Endothelial cell of umbilical vein (primary cell): ENCODE results near the gene PRSS53. TPM values are rescaled to one million over a fixed set of nuclear protein-coding genes. Genes with fewer than 3 reads are reported as not detected.

Source experiments
- BruUV-seq: library from RNA; stranded (reverse); fragments of 400-500 nt; replicated peaks from 2 replicates; lab custom pipeline; 2021; lab: Mats Ljungman, UMichigan
- CTCF ChIA-PET: fragments of 300-600, 350-600 bp; sonication (Branson Sonifier 250); formaldehyde crosslinking; loops from one replicate; lab custom pipeline; 2021; ENCODE audit warnings: antibody characterized with exemption, inconsistent platforms; lab: Charles Lee
- POLR2A ChIA-PET: fragments of 300-600, 350-600 bp; sonication (Branson Sonifier 250); formaldehyde crosslinking; loops from one replicate; lab custom pipeline; 2021; ENCODE audit warnings: antibody characterized with exemption, inconsistent platforms; lab: Charles Lee
- DNase-seq: peaks from one replicate; pipeline ENCODE4 v3.0.0-alpha.2; 2011; ENCODE audit warnings: low read depth, low spot score
- FAIRE-seq: peaks from 2 replicates; lab custom pipeline; 2011; peaks lifted over from hg19 to GRCh38; lab: Jason Lieb, UNC
- H2AFZ ChIP-seq: 2 replicates; pipeline ENCODE4 v1.6.0; 2012; ENCODE audit warnings: low read depth, low read length, control low read depth, inconsistent platforms
- H3K27ac ChIP-seq: 2 replicates; pipeline ENCODE4 v1.5.1; 2011; ENCODE audit warnings: low read depth, mild to moderate bottlenecking, control low read depth, low read length, moderate library complexity; ENCODE audit not compliant: insufficient read depth
- H3K27me3 ChIP-seq, 2 experiments: 2 replicates each; pipeline versions ENCODE4 v1.6.0 to v1.6.1; 2011; ENCODE audit warnings: low read length in 2 of 2, mixed read lengths in 1 of 2; ENCODE audit not compliant: control insufficient read depth in 2 of 2, insufficient read depth in 2 of 2
- H3K36me3 ChIP-seq, 2 experiments: 2 replicates in 1 of 2; 3 replicates in 1 of 2; pipeline ENCODE4 v1.5.1; 2011; ENCODE audit warnings: low read length in 2 of 2, mild to moderate bottlenecking in 1 of 2, moderate library complexity in 1 of 2; ENCODE audit not compliant: control insufficient read depth in 2 of 2, insufficient read depth in 2 of 2; ENCODE audit errors: extremely low read depth in 1 of 2
- H3K4me1 ChIP-seq: 3 replicates; pipeline ENCODE4 v1.5.1; 2011; ENCODE audit warnings: mild to moderate bottlenecking, low read length; ENCODE audit not compliant: control insufficient read depth, insufficient read depth; ENCODE audit errors: extremely low read depth
- H3K4me2 ChIP-seq: 2 replicates; pipeline ENCODE4 v1.6.1; 2011; ENCODE audit warnings: low read length, control low read depth, mixed read lengths; ENCODE audit not compliant: insufficient read depth
- H3K4me3 ChIP-seq, 3 experiments: fragments of 200-600 bp in 1 of 3; sonication (generic), shearing (Covaris generic) in 1 of 3; replicated peaks in 1 of 3; 2 replicates each; pipeline ENCODE4 v1.5.1; 2011 to 2016; ENCODE audit warnings: control low read depth in 3 of 3, low read length in 3 of 3, mild to moderate bottlenecking in 2 of 3, inconsistent platforms in 1 of 3, low read depth in 1 of 3, moderate library complexity in 1 of 3; ENCODE audit not compliant: insufficient read depth in 1 of 3
- H3K79me2 ChIP-seq: 2 replicates; pipeline ENCODE4 v1.6.0; 2012; ENCODE audit warnings: low read length, inconsistent platforms; ENCODE audit not compliant: control insufficient read depth, insufficient read depth
- H3K9ac ChIP-seq: replicated peaks from 2 replicates; pipeline ENCODE3; 2011; ENCODE audit warnings: low read length, control low read depth; ENCODE audit not compliant: insufficient read depth; ENCODE audit errors: extremely low read depth
- H3K9me1 ChIP-seq: replicated peaks from 3 replicates; pipeline ENCODE4 v1.6.0; 2011; ENCODE audit warnings: mild to moderate bottlenecking, low read length; ENCODE audit not compliant: control insufficient read depth, insufficient read depth; ENCODE audit errors: extremely low read depth
- H3K9me3 ChIP-seq: replicated peaks from 2 replicates; pipeline ENCODE4 v1.5.1; 2012; ENCODE audit warnings: low read length, inconsistent platforms; ENCODE audit not compliant: control insufficient read depth, insufficient read depth
- H4K20me1 ChIP-seq: replicated peaks from 2 replicates; pipeline ENCODE3; 2011; ENCODE audit warnings: mild to moderate bottlenecking, low read length; ENCODE audit not compliant: control insufficient read depth, insufficient read depth; ENCODE audit errors: extremely low read depth
- EZH2 ChIP-seq: IDR thresholded peaks from 2 replicates; pipeline ENCODE4 v1.6.1; 2012; ENCODE audit warnings: borderline replicate concordance, low read depth, mild to moderate bottlenecking, moderate library complexity, low read length, inconsistent platforms; ENCODE audit not compliant: severe bottlenecking
- FOS ChIP-seq: IDR thresholded peaks from 2 replicates; pipeline ENCODE4 v1.6.1; 2011; ENCODE audit warnings: mild to moderate bottlenecking, low read length, moderate library complexity, borderline replicate concordance; ENCODE audit not compliant: insufficient read depth
- GATA2 ChIP-seq: IDR thresholded peaks from 2 replicates; pipeline ENCODE4 v1.7.0; 2011; ENCODE audit warnings: low read depth, mild to moderate bottlenecking, moderate library complexity, mixed read lengths, low read length; ENCODE audit not compliant: insufficient read length, insufficient read depth
- JUN ChIP-seq: IDR thresholded peaks from 2 replicates; pipeline ENCODE4 v1.6.1; 2011; ENCODE audit warnings: borderline replicate concordance, low read depth; ENCODE audit not compliant: insufficient read length, insufficient read depth
- MYC ChIP-seq: IDR thresholded peaks from one replicate; pipeline ENCODE4 v1.6.1; 2011; ENCODE audit warnings: mild to moderate bottlenecking, low read depth, low read length
- POLR2A ChIP-seq: IDR thresholded peaks from 2 replicates; pipeline ENCODE4 v1.6.1; 2012; ENCODE audit warnings: low read depth, mild to moderate bottlenecking, control low read depth, low read length
- POLR2AphosphoS5 ChIP-seq: IDR thresholded peaks from 2 replicates; pipeline ENCODE4 v1.6.1; 2012; ENCODE audit warnings: low read depth, mild to moderate bottlenecking, control low read depth, low read length, moderate library complexity; ENCODE audit not compliant: insufficient read depth
- dilution Hi-C: fragments of 300-500 bp; cut with MboI; formaldehyde crosslinking; loops from one replicate; pipeline ENCODE4 v1.15.0; 2019; ENCODE audit warnings: low sequenced_read_pairs; ENCODE audit not compliant: extremely low pct_ligation_motif_present
- intact Hi-C: fragments of 100-400 bp; cut with micrococcal nuclease; formaldehyde crosslinking; loops from one replicate; pipeline ENCODE4 v1.10.0; 2022
- polyA plus RNA-seq, 4 experiments: library from polyadenylated mRNA; depleted of rRNA in 3 of 4; stranded (reverse) in 3 of 4; unstranded in 1 of 4; fragments of >200 nt; gene quantifications; 2 replicates each; pipeline versions ENCODE4 v1.2.1 to v1.2.3, GENCODE V29; 2011 to 2012; ENCODE audit warnings: missing spikeins in 1 of 4
- total RNA-seq: library from RNA; stranded (reverse); gene quantifications from 2 replicates; pipeline ENCODE4 v1.2.3, GENCODE V29; 2021
- TF ChIP-seq, protein P1 (sequence below), 2 donors: IDR thresholded peaks; 1 replicate in 1 of 2; 2 replicates in 1 of 2; pipeline ENCODE4 v1.5.1; 2011; ENCODE audit warnings: low read length in 2 of 2, mild to moderate bottlenecking in 2 of 2, moderate library complexity in 2 of 2, control low read depth in 1 of 2, inconsistent platforms in 1 of 2, low read depth in 1 of 2; ENCODE audit not compliant: insufficient read depth in 1 of 2; ENCODE audit errors: extremely low read depth in 1 of 2
- TF ChIP-seq, protein P2 (sequence below): IDR thresholded peaks from 2 replicates; pipeline ENCODE4 v1.6.1; 2011; ENCODE audit not compliant: insufficient read depth, insufficient read length

PRSS53 gene
- total and polyA plus RNA-seq, 2 donors (not counting 3 experiments of a cell fraction or from before 2014, with no cell fraction given), result 2.8 to 3.5 TPM

DNA sequence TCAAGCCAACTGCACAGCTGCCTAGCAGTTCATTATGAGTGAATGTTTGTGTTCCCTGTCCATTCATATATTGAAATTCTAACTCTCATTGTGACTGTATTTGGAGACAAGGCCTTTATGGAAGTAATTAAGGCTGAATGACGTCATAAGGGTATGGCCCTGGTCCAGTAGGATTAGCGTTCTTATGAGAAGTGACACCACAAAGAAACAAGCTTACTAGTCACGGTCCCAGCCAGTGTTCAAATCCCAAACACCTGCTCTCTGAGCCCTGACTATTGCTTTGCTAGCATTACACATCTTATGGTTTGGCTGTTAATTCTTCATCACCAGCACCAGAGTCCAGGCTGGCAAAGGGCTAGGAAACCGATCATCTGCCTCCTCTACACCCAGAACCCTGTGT, 16.9 kb downstream of the PRSS53 start:
- peak overlapping the region; percentile 97 for H3K9ac ChIP-seq
- DNase-seq (peak; percentile 21), FAIRE-seq (peak; percentile 59)
- POLR2A ChIA-PET, result interaction anchor here (1.0 kb wide), 1 partner anchor 109 kb away, joined by 3 read pairs; no protein-coding TSS in a partner anchor
- H3K4me3 ChIP-seq, result peak overlapping the region in 2 of 3 experiments; percentile 87
- H3K79me2 ChIP-seq, result peaks cover 55% of the 10 kb centered on the region
- dilution Hi-C loops (no loop called here), intact Hi-C loops (loop anchor here (2.0 to 10.0 kb wide), 2 partner anchors 13 to 793 kb away; no protein-coding TSS in a partner anchor)
- H2AFZ ChIP-seq, result no peak overlapping the region
- TF ChIP-seq POLR2A (no peak), POLR2AphosphoS5 (no peak), JUN (no peak), GATA2 (no peak), FOS (no peak), EZH2 (no peak), MYC (no peak)
- TF ChIP-seq, protein P1, sequence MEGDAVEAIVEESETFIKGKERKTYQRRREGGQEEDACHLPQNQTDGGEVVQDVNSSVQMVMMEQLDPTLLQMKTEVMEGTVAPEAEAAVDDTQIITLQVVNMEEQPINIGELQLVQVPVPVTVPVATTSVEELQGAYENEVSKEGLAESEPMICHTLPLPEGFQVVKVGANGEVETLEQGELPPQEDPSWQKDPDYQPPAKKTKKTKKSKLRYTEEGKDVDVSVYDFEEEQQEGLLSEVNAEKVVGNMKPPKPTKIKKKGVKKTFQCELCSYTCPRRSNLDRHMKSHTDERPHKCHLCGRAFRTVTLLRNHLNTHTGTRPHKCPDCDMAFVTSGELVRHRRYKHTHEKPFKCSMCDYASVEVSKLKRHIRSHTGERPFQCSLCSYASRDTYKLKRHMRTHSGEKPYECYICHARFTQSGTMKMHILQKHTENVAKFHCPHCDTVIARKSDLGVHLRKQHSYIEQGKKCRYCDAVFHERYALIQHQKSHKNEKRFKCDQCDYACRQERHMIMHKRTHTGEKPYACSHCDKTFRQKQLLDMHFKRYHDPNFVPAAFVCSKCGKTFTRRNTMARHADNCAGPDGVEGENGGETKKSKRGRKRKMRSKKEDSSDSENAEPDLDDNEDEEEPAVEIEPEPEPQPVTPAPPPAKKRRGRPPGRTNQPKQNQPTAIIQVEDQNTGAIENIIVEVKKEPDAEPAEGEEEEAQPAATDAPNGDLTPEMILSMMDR (IDR thresholded peaks at IDR 0.05; ENCODE audit: extremely low read depth in 1 of 2, insufficient read depth in 1 of 2, low read depth in 1 of 2, low read length in 2 of 2), result no peak
- TF ChIP-seq, protein P2, sequence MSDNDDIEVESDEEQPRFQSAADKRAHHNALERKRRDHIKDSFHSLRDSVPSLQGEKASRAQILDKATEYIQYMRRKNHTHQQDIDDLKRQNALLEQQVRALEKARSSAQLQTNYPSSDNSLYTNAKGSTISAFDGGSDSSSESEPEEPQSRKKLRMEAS, result no peak
- no peaks in the 10 kb centered on the region for H3K9me1 ChIP-seq
- H3K9me3 ChIP-seq, result no peaks in the 10 kb centered on the region
- H3K27ac ChIP-seq, result peak overlapping the region; percentile 86
- H4K20me1 ChIP-seq, result no peaks in the 10 kb centered on the region
- no peaks in the 10 kb centered on the region for H3K27me3 ChIP-seq
- peaks cover 14% of the 10 kb centered on the region for H3K4me1 ChIP-seq
- BruUV-seq, result no TSS peak
- CTCF ChIA-PET, result no interaction called here
- peaks cover 0 to 3% of the 10 kb centered on the region in 2 experiments for H3K36me3 ChIP-seq
- H3K4me2 ChIP-seq, result peak overlapping the region; percentile 93
